IMR-90 (cell line): ENCODE results near the gene CKAP2. TPM values are rescaled to one million over a fixed set of nuclear protein-coding genes. Genes with fewer than 3 reads are reported as not detected.

Experiments
- ATAC-seq: fragments of 200-7000 bp; cut with Tn5 transposase; 2 replicates; pipeline ENCODE4 v1.9.1; 2020; ENCODE audit warnings: low read depth, mild to moderate bottlenecking, moderate library complexity
- BruUV-seq: library from RNA; stranded (reverse); fragments of 400-500 nt; replicated peaks from 2 replicates; lab custom pipeline; 2021; lab: Mats Ljungman, UMichigan
- CTCF ChIA-PET: fragments of 300-600 bp; formaldehyde crosslinking; extraction: SDS; loops from one replicate; lab custom pipeline; 2021; ENCODE audit warnings: antibody characterized with exemption; lab: Yijun Ruan, JAX
- POLR2A ChIA-PET: fragments of 300-600 bp; sonication (Branson Sonifier 250); formaldehyde crosslinking; loops from one replicate; lab custom pipeline; 2022; ENCODE audit warnings: antibody characterized with exemption; ENCODE audit not compliant: unreplicated experiment; lab: Charles Lee
- DNase-seq: peaks from one replicate; pipeline ENCODE4 v3.0.0; 2013
- H2AFZ ChIP-seq: replicated peaks from 2 replicates; pipeline ENCODE3; 2013; ENCODE audit warnings: low read length, mild to moderate bottlenecking; ENCODE audit not compliant: poor library complexity
- H2AK5ac ChIP-seq: 2 replicates; pipeline ENCODE4 v1.6.1; 2013; ENCODE audit warnings: low read depth, low read length, inconsistent platforms
- H2AK9ac ChIP-seq: replicated peaks from 2 replicates; pipeline ENCODE3; 2013; ENCODE audit warnings: mild to moderate bottlenecking, low read depth, low read length, moderate library complexity; ENCODE audit not compliant: poor library complexity
- H2BK120ac ChIP-seq: 2 replicates; pipeline ENCODE4 v1.6.1; 2013; ENCODE audit warnings: low read depth, low read length, inconsistent platforms
- H2BK15ac ChIP-seq: 3 replicates; pipeline ENCODE4 v1.6.1; 2013; ENCODE audit warnings: low read depth, low read length, inconsistent platforms
- H2BK20ac ChIP-seq: 2 replicates; pipeline ENCODE4 v1.6.1; 2013; ENCODE audit warnings: low read depth, mild to moderate bottlenecking, inconsistent platforms, low read length, moderate library complexity
- H2BK5ac ChIP-seq: 2 replicates; pipeline ENCODE4 v1.6.1; 2013; ENCODE audit warnings: mild to moderate bottlenecking, low read depth, low read length, inconsistent platforms; ENCODE audit not compliant: poor library complexity, severe bottlenecking
- H3K14ac ChIP-seq: replicated peaks from 2 replicates; pipeline ENCODE4 v1.6.1; 2013; ENCODE audit warnings: low read depth, low read length, inconsistent platforms
- H3K18ac ChIP-seq: 2 replicates; pipeline ENCODE4 v1.6.1; 2013; ENCODE audit warnings: low read depth, low read length, control low read depth
- H3K23ac ChIP-seq: 2 replicates; pipeline ENCODE4 v1.6.1; 2013; ENCODE audit warnings: low read depth, low read length, inconsistent platforms
- H3K27ac ChIP-seq: 2 replicates; pipeline ENCODE4 v1.5.1; 2013; ENCODE audit warnings: mild to moderate bottlenecking, control low read depth, low read length; ENCODE audit not compliant: insufficient read depth
- H3K27me3 ChIP-seq: 2 replicates; pipeline ENCODE4 v1.6.1; 2013; ENCODE audit warnings: low read length; ENCODE audit not compliant: control insufficient read depth, insufficient read depth
- H3K36me3 ChIP-seq: 2 replicates; pipeline ENCODE4 v1.6.1; 2013; ENCODE audit warnings: low read length, mixed read lengths; ENCODE audit not compliant: control insufficient read depth, insufficient read depth
- H3K4ac ChIP-seq: 2 replicates; pipeline ENCODE4 v1.6.1; 2013; ENCODE audit warnings: low read depth, low read length, inconsistent platforms
- H3K4me1 ChIP-seq: 2 replicates; pipeline ENCODE4 v1.6.1; 2013; ENCODE audit warnings: low read length, mixed read lengths; ENCODE audit not compliant: control insufficient read depth, insufficient read depth
- H3K4me2 ChIP-seq: 2 replicates; pipeline ENCODE4 v1.6.1; 2013; ENCODE audit warnings: low read depth, mild to moderate bottlenecking, control low read depth, low read length, moderate library complexity
- H3K4me3 ChIP-seq: 2 replicates; pipeline ENCODE4 v1.5.1; 2013; ENCODE audit warnings: low read depth, mild to moderate bottlenecking, control low read depth, low read length, moderate library complexity; ENCODE audit not compliant: insufficient read depth
- H3K56ac ChIP-seq: 2 replicates; pipeline ENCODE4 v1.6.1; 2013; ENCODE audit warnings: low read length, inconsistent platforms; ENCODE audit not compliant: insufficient read depth; ENCODE audit errors: extremely low read depth
- H3K79me1 ChIP-seq, 2 experiments: 2 replicates each; pipeline ENCODE4 v1.6.1; 2013; ENCODE audit warnings: low read length in 2 of 2, inconsistent platforms in 1 of 2, low read depth in 1 of 2
- H3K9ac ChIP-seq: 2 replicates; pipeline ENCODE4 v1.6.1; 2013; ENCODE audit warnings: low read depth, low read length, control low read depth
- H3K9me1 ChIP-seq: 2 replicates; pipeline ENCODE4 v1.6.1; 2013; ENCODE audit warnings: low read length, inconsistent platforms; ENCODE audit not compliant: insufficient read depth
- H3K9me3 ChIP-seq: 2 replicates; pipeline ENCODE4 v1.6.1; 2013; ENCODE audit warnings: low read length; ENCODE audit not compliant: control insufficient read depth, insufficient read depth
- H4K20me1 ChIP-seq: 2 replicates; pipeline ENCODE4 v1.6.1; 2013; ENCODE audit warnings: low read length, inconsistent platforms; ENCODE audit not compliant: insufficient read depth
- H4K5ac ChIP-seq: 2 replicates; pipeline ENCODE4 v1.6.1; 2013; ENCODE audit warnings: mild to moderate bottlenecking, low read depth, low read length, control low read depth
- H4K8ac ChIP-seq, 2 experiments: 2 replicates each; pipeline ENCODE4 v1.6.1; 2013; ENCODE audit warnings: low read depth in 2 of 2, low read length in 2 of 2, control low read depth in 1 of 2, inconsistent platforms in 1 of 2
- H4K91ac ChIP-seq: 2 replicates; pipeline ENCODE4 v1.6.1; 2013; ENCODE audit warnings: low read depth, low read length, inconsistent platforms; ENCODE audit not compliant: insufficient read depth
- BHLHE40 ChIP-seq: fragments of 150-350 bp; IDR thresholded peaks from 2 replicates; pipeline ENCODE4 v1.6.1; 2016; ENCODE audit warnings: mild to moderate bottlenecking, low read depth, low read length
- FOS ChIP-seq: fragments of 150-350 bp; IDR thresholded peaks from 2 replicates; pipeline ENCODE4 v1.6.1; 2016; ENCODE audit warnings: low read depth, low read length
- MAFK ChIP-seq: IDR thresholded peaks from 2 replicates; pipeline ENCODE4 v1.6.1; 2012; ENCODE audit warnings: low read depth, low read length, improper control_type of control experiment
- MXI1 ChIP-seq: IDR thresholded peaks from 2 replicates; pipeline ENCODE4 v1.6.1; 2012; ENCODE audit warnings: low read depth, mild to moderate bottlenecking, low read length, moderate library complexity, borderline replicate concordance
- NFE2L2 ChIP-seq: fragments of 150-350 bp; IDR thresholded peaks from 2 replicates; pipeline ENCODE4 v1.6.1; 2016; ENCODE audit warnings: low read depth, mild to moderate bottlenecking, low read length
- RAD21 ChIP-seq: IDR thresholded peaks from 2 replicates; pipeline ENCODE4 v1.6.1; 2012; ENCODE audit warnings: low read length, improper control_type of control experiment
- WGBS, 2 experiments: methylation state at CpG; one replicate each; pipeline versions ENCODE4 v1.1.5 to v1.1.7; 2013; ENCODE audit warnings: missing lambda C conversion rate in 2 of 2; ENCODE audit not compliant: insufficient read length in 1 of 2; ENCODE audit errors: extremely low coverage in 2 of 2; 5-methylcytosine and 5-hydroxymethylcytosine counted together
- dilution Hi-C: fragments of 300-500 bp; cut with HindIII; formaldehyde crosslinking; loops from one replicate; pipeline ENCODE4 v1.14.3; 2018; ENCODE audit warnings: low sequenced_read_pairs; ENCODE audit not compliant: unreplicated experiment
- in situ Hi-C: fragments of 300-500 bp; cut with MboI; formaldehyde crosslinking; loops from 3 replicates; pipeline ENCODE4 v1.14.3; 2019; ENCODE audit warnings: low sequenced_read_pairs, inconsistent platforms, mixed read lengths
- intact Hi-C: fragments of 100-400 bp; cut with micrococcal nuclease; formaldehyde crosslinking; loops from 2 replicates; pipeline ENCODE4 v1.10.0; 2022
- polyA plus RNA-seq, 3 experiments: library from polyadenylated mRNA; depleted of rRNA; stranded (reverse); fragments of >200 nt; gene quantifications; 2 replicates each; pipeline ENCODE4 v1.2.3, GENCODE V29; 2012; ENCODE audit warnings: low replicate concordance in 1 of 3
- total RNA-seq: library from RNA; depleted of rRNA; stranded (reverse); fragments of >200 nt; gene quantifications from 2 replicates; pipeline ENCODE4 v1.2.3, GENCODE V29; 2012

The CKAP2 gene
- total and polyA plus RNA-seq, 2 of the 4 experiments (the other 2 are of a cell fraction): 23.0 to 44.6 TPM

- TF ChIP-seq NFE2L2: no peak
- TF ChIP-seq RAD21: peak; percentile 86
- TF ChIP-seq BHLHE40: peak; percentile 39; the same call in 1 of the 2 replicates
- no peak for TF ChIP-seq MAFK
Measured at GRCh38 chr13:52450012-52450792, 5.1 kb upstream of the CKAP2 start, which contains the start of gene VPS36 (continued).

GRCh38 chr13:52450793-52451116 is 4.5 kb upstream of the CKAP2 start:
- Histone ChIP-seq H3K27me3 (no peaks in the 10 kb centered on the region), H2AK9ac (peak overlapping the region; percentile 97), H4K8ac (peak overlapping the region in 1 of 2 experiments; percentile 81; a peak in 2 of 4 replicates), H3K4me3 (no peak overlapping the region), H4K20me1 (peaks cover 5% of the 10 kb centered on the region; the same call in 1 of the 2 replicates), H3K79me1 (peaks cover 20 to 37% of the 10 kb centered on the region in 2 experiments; a peak in 3 of 4 replicates), H4K5ac (no peak overlapping the region), H2BK120ac (no peak overlapping the region), H2AFZ (peak overlapping the region; percentile 98), H2AK5ac (no peak overlapping the region), H3K9ac (no peak overlapping the region), H3K4me1 (peaks cover 7% of the 10 kb centered on the region), H2BK20ac (no peak overlapping the region), H3K14ac (no peak overlapping the region), H3K56ac (no peak overlapping the region), H2BK15ac (no peak overlapping the region), H3K9me1 (peaks cover 11% of the 10 kb centered on the region), H3K27ac (no peak overlapping the region), H2BK5ac (no peak overlapping the region), H4K91ac (no peak overlapping the region), H3K18ac (no peak overlapping the region), H3K4me2 (peak overlapping the region; percentile 56), H3K4ac (0 out of 2 replicates have a peak overlapping the region, but pooled peaks have one; percentile 4), H3K23ac (no peak overlapping the region), H3K9me3 (no peaks in the 10 kb centered on the region), H3K36me3 (no peaks in the 10 kb centered on the region)
- TF ChIP-seq FOS (no peak), NFE2L2 (no peak), MXI1 (no peak), BHLHE40 (no peak)
- in situ Hi-C loops: loop anchor here (10.0 to 25.0 kb wide), 3 partner anchors 204 to 438 kb away; partner anchors contain the start of genes ALG11, ATP7B, SUGT1 and UTP14C
- ChIA-PET CTCF (interaction anchor here (0.6 to 1.5 kb wide), 24 partner anchors 9 to 636 kb away, joined by 3 to 7 read pairs (median 4); partner anchors contain the start of genes ALG11, NEK3 and THSD1), POLR2A (no interaction called here)
- no TSS peak for BruUV-seq
- dilution Hi-C loops: no loop called here
- ATAC-seq: no peak
- intact Hi-C loops: loop anchor here (2.0 to 10.0 kb wide), 6 partner anchors 103 to 996 kb away; partner anchors contain the start of genes ALG11, ATP7B and INTS6
- DNase-seq: no peak
- 0% methylated on average over 5 of the region's 8 CpGs; no CpG with 5 or more reads in 1 of the 2 experiments for WGBS, 2 experiments
